SK-N-SH (cell line): ENCODE measurements around the gene TCN2. TPM values are rescaled to one million over a fixed set of nuclear protein-coding genes. Genes with fewer than 3 reads are reported as not detected.
"Not testable (repeated sequence)": the region's sequence is repeated elsewhere in the genome, so short reads cannot be mapped to it uniquely, and the experiment has no call there.

ENCODE experiments used
- CTCF ChIA-PET: fragments of 300-600, 350-600 bp; formaldehyde crosslinking; extraction: SDS; loops from one replicate; lab custom pipeline; 2021; lab: Yijun Ruan, JAX
- POLR2A ChIA-PET: fragments of 350-600 bp; sonication (Branson Sonifier 250); formaldehyde crosslinking; extraction: SDS; loops from one replicate; lab custom pipeline; 2020; ENCODE audit warnings: antibody characterized with exemption, inconsistent platforms; lab: Yijun Ruan, JAX
- DNase-seq: peaks from one replicate; pipeline ENCODE4 v3.0.0; 2012
- H2AFZ ChIP-seq: fragments of 200-600 bp; sonication (generic); 2 replicates; pipeline ENCODE4 v1.8.1; 2016; ENCODE audit warnings: antibody characterized with exemption, mild to moderate bottlenecking, low read depth
- H3F3A ChIP-seq: fragments of 200-600 bp; sonication (generic); replicated peaks from 2 replicates; pipeline ENCODE3; 2016; ENCODE audit warnings: antibody characterized with exemption, mild to moderate bottlenecking; ENCODE audit not compliant: insufficient read depth
- H3K27ac ChIP-seq, 2 experiments: fragments of 200-500 bp in 1 of 2; fragments of 200-600 bp in 1 of 2; sonication (Bioruptor generic) in 1 of 2; sonication (generic), shearing (Covaris generic) in 1 of 2; 2 replicates each; pipeline versions ENCODE4 v1.5.1 to v1.6.1; 2014 to 2016; ENCODE audit warnings: low read depth in 2 of 2, inconsistent platforms in 1 of 2, low read length in 1 of 2, mild to moderate bottlenecking in 1 of 2, mixed read lengths in 1 of 2
- H3K27me3 ChIP-seq: fragments of 200-600 bp; sonication (generic), shearing (Covaris generic); 2 replicates; pipeline ENCODE4 v1.6.1; 2016; ENCODE audit warnings: mixed run types; ENCODE audit not compliant: insufficient read depth
- H3K36me3 ChIP-seq, 2 experiments: fragments of 200-500 bp in 1 of 2; fragments of 200-600 bp in 1 of 2; sonication (Bioruptor generic) in 1 of 2; sonication (generic) in 1 of 2; replicated peaks in 1 of 2; 2 replicates each; pipeline versions ENCODE3 to v1.5.1; 2014 to 2016; ENCODE audit warnings: low read length in 1 of 2, mild to moderate bottlenecking in 1 of 2; ENCODE audit not compliant: insufficient read depth in 2 of 2, control insufficient read depth in 1 of 2
- H3K4me1 ChIP-seq, 2 experiments: fragments of 200-500 bp in 1 of 2; fragments of 200-600 bp in 1 of 2; sonication (Bioruptor generic) in 1 of 2; sonication (generic), shearing (Covaris generic) in 1 of 2; 2 replicates each; pipeline versions ENCODE4 v1.5.1 to v1.6.1; 2014 to 2016; ENCODE audit warnings: low read depth in 1 of 2, low read length in 1 of 2, mixed run types in 1 of 2; ENCODE audit not compliant: insufficient read depth in 2 of 2, control insufficient read depth in 1 of 2
- H3K4me2 ChIP-seq: fragments of 200-600 bp; sonication (generic), shearing (Covaris generic); 2 replicates; pipeline ENCODE4 v1.6.1; 2017; ENCODE audit warnings: mixed run types
- H3K4me3 ChIP-seq, 2 experiments: fragments of 200-500 bp in 1 of 2; fragments of 200-600 bp in 1 of 2; sonication (Bioruptor generic) in 1 of 2; sonication (generic), shearing (Covaris generic) in 1 of 2; 2 replicates each; pipeline versions ENCODE4 v1.5.1 to v1.8.1; 2014 to 2016; ENCODE audit warnings: low read depth in 2 of 2, inconsistent platforms in 1 of 2, low read length in 1 of 2, mild to moderate bottlenecking in 1 of 2, mixed read lengths in 1 of 2, moderate library complexity in 1 of 2
- H3K79me2 ChIP-seq: fragments of 200-600 bp; sonication (generic); 2 replicates; pipeline ENCODE4 v1.8.1; 2017; ENCODE audit warnings: mild to moderate bottlenecking; ENCODE audit not compliant: insufficient read depth
- H3K9ac ChIP-seq: fragments of 200-600 bp; sonication (generic); 2 replicates; pipeline ENCODE4 v1.6.1; 2017; ENCODE audit warnings: mixed run types
- H3K9me2 ChIP-seq: fragments of 200-600 bp; sonication (generic); 2 replicates; pipeline ENCODE4 v1.6.1; 2017; ENCODE audit warnings: mixed run types
- H3K9me3 ChIP-seq: fragments of 200-600 bp; sonication (generic); 2 replicates; pipeline ENCODE4 v1.6.1; 2017; ENCODE audit warnings: mixed run types, mild to moderate bottlenecking, moderate library complexity
- H4K20me1 ChIP-seq: fragments of 200-600 bp; sonication (generic); 2 replicates; pipeline ENCODE4 v1.6.1; 2017; ENCODE audit warnings: mild to moderate bottlenecking, mixed run types; ENCODE audit not compliant: insufficient read depth
- CTCF ChIP-seq: fragments of 200-600 bp; sonication (generic); IDR thresholded peaks from 2 replicates; pipeline ENCODE4 v1.6.1; 2017; ENCODE audit warnings: antibody characterized with exemption, mild to moderate bottlenecking, moderate library complexity
- NRF1 ChIP-seq: IDR thresholded peaks from 2 replicates; pipeline ENCODE4 v1.6.1; 2012; ENCODE audit warnings: low read depth, mild to moderate bottlenecking, low read length
- PBX3 ChIP-seq: IDR thresholded peaks from 2 replicates; pipeline ENCODE4; 2012
- SIN3A ChIP-seq: IDR thresholded peaks from 2 replicates; pipeline ENCODE4 v1.6.1; 2012; ENCODE audit warnings: low read depth, mild to moderate bottlenecking, low read length, moderate library complexity, borderline replicate concordance
- USF1 ChIP-seq: IDR thresholded peaks from 2 replicates; pipeline ENCODE4 v1.4.0; 2012; ENCODE audit warnings: low read depth, borderline replicate concordance
- ZBTB33 ChIP-seq: IDR thresholded peaks from 2 replicates; pipeline ENCODE4 v1.4.0; 2012; ENCODE audit warnings: low read depth, borderline replicate concordance
- WGBS: methylation state at CpG from one replicate; pipeline ENCODE4 v1.1.6; 2017; ENCODE audit warnings: low lambda C conversion rate; 5-methylcytosine and 5-hydroxymethylcytosine counted together
- polyA plus RNA-seq, 3 experiments: library from polyadenylated mRNA; depleted of rRNA; stranded (reverse); fragments of >200 nt; gene quantifications; 2 replicates each; pipeline ENCODE4 v1.2.3, GENCODE V29; 2012

Gene TCN2
- polyA plus RNA-seq, 1 of the 3 experiments (the other 2 are of a cell fraction), result 4.1 TPM

- TF ChIP-seq USF1 (peak; percentile 83), NRF1 (peak; percentile 67), CTCF (no peak), ZBTB33 (no peak; the same call in 1 of the 2 replicates), PBX3 (no peak)
- TF ChIP-seq, all 33 proteins: peak for 12
These were observed 15.2 kb upstream of the TCN2 start, which contains the start of gene PES1 (continued) for GRCh38 chr22:30591588-30592359.

GRCh38 chr22:30592360-30592713, 14.6 kb upstream of the TCN2 start:
- ChIA-PET POLR2A (interaction anchor here (0.7 to 1.9 kb wide), 7 partner anchors 11 to 169 kb away, joined by 3 to 6 read pairs (median 5); partner anchors contain the start of gene TCN2), CTCF (interaction anchor here (1.1 to 2.3 kb wide), 6 partner anchors 10 to 493 kb away, joined by 3 to 13 read pairs (median 5); partner anchors contain the start of gene SLC35E4)
- Histone ChIP-seq H3K27ac (peak overlapping the region in 1 of 2 experiments; percentile 80; a peak in 2 of 4 replicates), H3K4me3 (peak overlapping the region; percentile 20 to 51; a peak in 3 of 4 replicates), H3K4me1 (peaks cover 3 to 11% of the 10 kb centered on the region in 2 experiments; a peak in 3 of 4 replicates), H3K4me2 (peak overlapping the region; percentile 78; the same call in 1 of the 2 replicates), H3K79me2 (peaks cover 39% of the 10 kb centered on the region), H4K20me1 (peaks cover 15% of the 10 kb centered on the region; the same call in 1 of the 2 replicates), H3K36me3 (peaks cover 15 to 20% of the 10 kb centered on the region in 2 experiments), H2AFZ (peak overlapping the region; percentile 73; the same call in 1 of the 2 replicates)
- WGBS, result 32% methylated on average over 18 of the region's 18 CpGs
- not testable (repeated sequence) for H3K9me2 ChIP-seq, H3K9me3 ChIP-seq, H3K9ac ChIP-seq, H3F3A ChIP-seq, DNase-seq, H3K27me3 ChIP-seq
- 0 out of 2 replicates have a peak, but pooled peaks have one; percentile 3 for TF ChIP-seq SIN3A
